Measurements from ENCODE around the gene NANOS3.
"Not testable (repeated sequence)": the region's sequence is repeated elsewhere in the genome, so short reads cannot be mapped to it uniquely, and the experiment has no call there.

Gene NANOS3

DNA sequence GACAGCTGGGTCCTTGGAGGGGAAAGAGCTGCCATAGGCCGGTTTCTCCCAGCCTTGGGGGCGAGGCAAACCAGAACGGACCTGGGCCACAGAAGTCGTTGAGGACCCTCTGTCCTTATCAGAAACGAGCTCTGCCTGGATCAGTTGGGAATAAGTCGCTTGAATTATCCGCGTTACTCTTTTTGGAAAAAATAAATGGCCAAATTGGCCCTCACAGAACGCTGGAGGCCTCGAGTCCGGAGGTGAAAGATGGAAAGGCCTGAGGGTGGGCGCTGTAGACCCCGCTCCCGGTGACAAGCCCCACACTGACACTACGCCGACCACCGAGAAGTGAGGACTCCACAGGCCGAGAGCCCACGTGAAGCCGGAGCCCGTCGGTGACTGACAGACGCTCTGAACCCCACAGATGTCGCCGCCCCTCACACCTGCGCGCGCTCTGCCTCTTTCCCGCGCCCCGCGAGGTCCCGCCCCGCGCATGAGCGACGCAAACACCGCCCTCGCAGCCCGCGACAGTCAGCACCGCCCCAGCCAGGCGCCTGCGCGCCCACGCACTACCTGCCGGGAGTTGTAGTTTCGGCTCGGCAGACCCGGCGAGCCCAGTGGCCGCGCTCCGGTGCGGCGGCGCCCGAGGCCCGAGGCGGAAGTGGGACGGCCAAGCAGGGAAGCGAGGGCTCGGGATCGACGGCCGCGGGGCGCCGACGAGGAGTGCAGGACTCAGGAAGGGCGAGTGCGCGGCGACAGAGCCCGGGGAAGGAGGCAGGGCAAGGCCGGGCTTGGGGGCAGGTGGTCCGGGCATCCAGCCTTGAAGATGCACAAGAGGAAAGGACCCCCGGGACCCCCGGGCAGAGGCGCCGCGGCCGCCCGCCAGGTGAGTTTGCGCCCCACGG, 28.9 kb downstream of the NANOS3 start, which contains the start of the genes BRME1 and CC2D1A:
Gene BRME1, minus strand, starts transcription at position 484 of the 887 bp plus-strand sequence. CDS start 1,225 bp downstream, outside the sequence.
Gene CC2D1A, plus strand, starts transcription at position 568 of the 887 bp plus-strand sequence. Its CDS starts 241 bp downstream, at position 809.
- peak; percentile 91 for DNase-seq
- in situ Hi-C loops (cut with MboI; ENCODE audit: low pct_unique_long_range_greater_than_20kb, low sequenced_read_pairs): no loop called here

DNA sequence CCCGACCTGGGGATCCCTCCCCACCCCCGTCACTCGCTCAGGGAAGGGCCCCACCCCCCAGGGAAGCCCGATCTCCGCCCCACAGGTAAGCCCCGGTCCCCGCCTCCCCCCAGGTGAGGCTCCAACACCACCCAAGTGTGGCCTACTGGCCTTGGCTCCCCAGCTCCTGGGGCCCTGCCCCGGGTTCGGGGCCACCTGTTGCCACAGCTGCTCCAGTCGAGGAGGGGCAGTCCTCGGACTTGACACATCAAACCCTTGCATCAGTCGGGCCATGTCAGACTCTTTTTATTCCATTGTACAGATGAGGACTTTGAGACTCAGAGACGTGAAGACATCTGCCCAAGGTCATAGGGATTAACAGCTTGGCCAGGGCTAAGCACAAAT, 29.6 kb downstream of the NANOS3 start:
- in situ Hi-C loops (cut with MboI; ENCODE audit: low pct_unique_long_range_greater_than_20kb, low sequenced_read_pairs): no loop called here

DNA sequence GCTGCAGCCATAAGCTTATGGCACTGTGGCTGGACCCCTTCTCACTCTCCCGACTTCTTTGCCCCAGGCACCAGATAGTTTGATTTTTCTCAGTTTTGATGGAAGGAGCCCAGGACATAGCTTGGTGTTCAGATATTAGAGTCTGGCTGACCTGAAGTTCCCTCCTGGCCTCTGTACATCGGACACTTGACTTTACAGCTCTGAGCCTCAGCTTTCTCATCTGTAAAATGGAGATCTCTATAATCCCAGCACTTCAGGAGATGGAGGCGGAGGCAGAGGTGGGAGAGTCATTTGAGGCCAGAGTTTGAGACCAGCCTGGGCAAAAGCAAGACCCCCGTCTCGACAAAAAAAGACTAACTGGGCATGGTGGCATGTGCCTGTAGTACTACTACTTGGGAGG, 30.0 kb downstream of the NANOS3 start:
- DNase-seq: no peak
- in situ Hi-C loops (cut with MboI; ENCODE audit: low pct_unique_long_range_greater_than_20kb, low sequenced_read_pairs): no loop called here

More for the DNA sequence above, 29.6 kb downstream of the NANOS3 start:
- DNase-seq: no peak

DNA sequence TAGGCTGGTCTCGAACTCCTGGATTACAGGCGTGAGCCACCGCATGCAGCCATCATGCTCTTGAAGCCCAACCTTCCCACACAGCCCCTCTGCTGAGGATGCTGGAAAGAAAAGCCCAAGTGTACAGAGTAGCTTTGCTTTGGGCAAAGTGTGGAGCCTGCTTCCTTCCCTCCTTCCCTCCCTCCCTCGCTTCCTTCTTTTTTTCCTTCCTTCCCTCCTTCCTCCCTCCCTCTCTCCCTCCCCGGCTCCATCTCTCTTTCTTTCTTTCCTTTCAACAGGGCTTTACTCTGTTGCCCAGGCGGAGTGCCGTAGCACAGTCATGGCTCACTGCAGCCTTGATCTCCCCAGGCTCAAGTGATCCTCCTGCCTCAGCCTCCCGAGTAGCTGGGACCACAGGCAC, 31.7 kb downstream of the NANOS3 start:
- DNase-seq: no peak
- in situ Hi-C loops (cut with MboI; ENCODE audit: low pct_unique_long_range_greater_than_20kb, low sequenced_read_pairs): no loop called here

DNA sequence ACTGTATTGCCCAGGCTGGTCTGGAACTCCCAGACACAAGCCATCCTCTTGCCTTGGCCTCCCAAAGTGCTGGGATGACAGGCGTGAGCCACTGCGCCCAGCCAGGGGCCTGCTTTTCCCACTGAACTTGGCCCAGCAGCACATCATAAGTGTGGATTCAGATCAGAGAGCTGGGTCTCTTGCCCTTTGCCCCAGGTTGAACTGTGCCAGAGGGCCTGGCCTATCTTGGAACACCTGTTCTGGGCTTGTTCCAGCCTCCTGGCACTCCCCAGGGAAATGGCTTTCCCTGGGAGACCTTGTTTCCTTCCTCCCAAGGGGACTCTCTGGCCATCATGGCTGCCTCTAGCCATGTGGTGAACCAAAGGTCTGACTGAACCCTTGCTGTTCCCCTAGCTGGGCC, 32.5 kb downstream of the NANOS3 start:
- no peak for DNase-seq
- in situ Hi-C loops (cut with MboI; ENCODE audit: low pct_unique_long_range_greater_than_20kb, low sequenced_read_pairs): no loop called here

DNA sequence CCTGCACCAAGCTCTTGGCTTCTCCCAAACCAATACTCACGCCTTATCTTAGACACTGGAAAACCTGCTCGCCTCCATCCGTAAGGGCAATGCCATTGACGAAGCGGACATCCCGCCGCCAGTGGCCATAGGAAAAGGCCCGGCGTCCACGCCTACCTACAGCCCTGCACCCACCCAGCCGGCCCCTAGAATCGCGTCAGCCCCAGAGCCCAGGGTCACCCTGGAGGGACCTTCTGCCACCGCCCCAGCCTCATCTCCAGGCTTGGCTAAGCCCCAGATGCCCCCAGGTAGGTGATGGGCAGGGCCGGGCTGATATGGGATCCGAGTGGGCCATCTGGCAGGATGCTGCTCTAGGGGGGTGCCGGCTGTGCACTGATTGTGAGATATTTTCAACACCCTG, 36.4 kb downstream of the NANOS3 start:
- in situ Hi-C loops (cut with MboI; ENCODE audit: low pct_unique_long_range_greater_than_20kb, low sequenced_read_pairs): no loop called here
- DNase-seq: no peak

DNA sequence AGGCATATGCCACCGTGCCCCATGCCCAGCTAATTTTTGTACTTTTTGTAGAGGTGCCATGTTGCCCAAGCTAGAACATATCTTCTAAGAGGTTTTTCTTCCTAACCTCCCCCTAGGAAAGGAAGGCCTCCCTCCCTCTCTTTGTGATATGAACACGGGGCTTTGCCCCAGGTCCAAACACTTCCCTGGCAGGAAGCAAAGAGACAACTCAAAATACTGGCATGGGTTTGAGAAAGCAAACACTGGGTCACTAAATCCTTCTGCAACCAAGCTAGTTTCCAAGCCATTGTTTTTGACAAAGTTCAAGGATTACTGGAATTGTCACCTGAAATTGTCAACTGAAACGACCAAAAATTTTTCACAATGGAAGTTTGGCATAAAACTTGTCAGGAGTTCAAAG, 37.8 kb downstream of the NANOS3 start:
- in situ Hi-C loops (cut with MboI; ENCODE audit: low pct_unique_long_range_greater_than_20kb, low sequenced_read_pairs): no loop called here
- no peak for DNase-seq

DNA sequence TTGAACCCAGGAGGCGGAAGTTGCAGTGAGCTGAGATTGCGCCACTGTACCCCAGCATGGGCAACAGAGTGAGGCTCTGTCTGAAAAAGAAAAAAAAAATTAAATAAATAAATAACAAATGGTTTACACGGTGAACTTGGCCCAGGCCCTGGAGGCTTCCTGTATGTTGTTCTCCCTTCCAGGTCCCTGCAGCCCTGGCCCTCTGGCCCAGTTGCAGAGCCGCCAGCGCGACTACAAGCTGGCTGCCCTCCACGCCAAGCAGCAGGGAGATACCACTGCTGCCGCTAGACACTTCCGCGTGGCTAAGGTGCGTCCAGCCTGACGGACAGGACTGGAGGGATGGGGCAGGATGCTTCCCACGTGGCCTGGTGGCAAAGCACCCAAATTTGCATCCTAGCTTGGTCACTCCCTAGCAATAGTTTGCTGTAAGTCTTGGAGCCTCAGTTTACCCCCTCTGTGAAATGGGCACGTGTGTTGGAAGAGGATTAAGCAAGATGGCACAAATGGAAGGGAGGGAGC, 41.0 kb downstream of the NANOS3 start:
- in situ Hi-C loops (cut with MboI; ENCODE audit: low pct_unique_long_range_greater_than_20kb, low sequenced_read_pairs): no loop called here
- no peak for DNase-seq

DNA sequence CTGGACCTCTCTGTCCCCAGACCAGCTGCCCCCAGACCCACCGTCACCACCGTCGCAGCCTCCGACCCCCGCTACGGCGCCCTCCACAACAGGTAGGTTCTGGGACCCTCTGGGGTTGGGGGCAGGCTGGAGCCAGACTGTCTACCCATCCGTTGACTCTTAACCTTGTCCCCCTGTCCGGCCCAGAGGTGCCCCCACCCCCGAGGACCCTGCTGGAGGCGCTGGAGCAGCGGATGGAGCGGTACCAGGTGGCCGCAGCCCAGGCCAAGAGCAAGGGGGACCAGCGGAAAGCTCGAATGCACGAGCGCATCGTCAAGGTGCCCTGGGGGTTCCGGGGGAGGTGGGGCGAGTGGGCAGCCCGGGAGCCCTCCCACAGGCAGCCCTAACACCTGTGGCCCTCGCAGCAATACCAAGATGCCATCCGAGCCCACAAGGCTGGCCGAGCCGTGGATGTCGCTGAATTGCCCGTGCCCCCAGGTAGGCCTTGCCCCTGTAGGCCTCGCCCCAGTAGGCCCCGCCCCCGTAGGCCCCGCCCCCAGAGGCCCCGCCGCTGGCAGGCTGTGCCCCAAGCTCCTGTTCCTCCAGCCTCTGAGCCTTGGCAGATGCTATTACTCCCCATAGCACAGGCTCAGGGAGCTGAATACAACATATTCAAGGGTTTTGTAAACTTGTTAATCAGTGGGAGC, 41.9 kb downstream of the NANOS3 start:
- in situ Hi-C loops (cut with MboI; ENCODE audit: low pct_unique_long_range_greater_than_20kb, low sequenced_read_pairs): no loop called here
- DNase-seq: no peak

DNA sequence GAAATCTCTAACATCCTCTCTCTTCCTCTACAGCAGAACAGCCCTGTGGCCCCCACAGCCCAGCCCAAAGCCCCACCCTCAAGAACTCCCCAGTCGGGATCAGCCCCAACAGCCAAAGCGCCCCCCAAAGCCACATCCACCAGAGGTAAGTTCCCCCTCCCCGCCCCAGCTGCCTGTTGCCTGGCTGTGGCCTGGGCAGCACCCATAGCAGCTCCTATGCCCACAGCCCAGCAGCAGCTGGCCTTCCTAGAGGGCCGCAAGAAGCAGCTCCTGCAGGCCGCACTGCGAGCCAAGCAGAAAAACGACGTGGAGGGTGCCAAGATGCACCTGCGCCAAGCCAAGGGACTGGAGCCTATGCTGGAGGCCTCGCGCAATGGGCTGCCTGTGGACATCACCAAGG, 43.6 kb downstream of the NANOS3 start:
- in situ Hi-C loops (cut with MboI; ENCODE audit: low pct_unique_long_range_greater_than_20kb, low sequenced_read_pairs): no loop called here
- DNase-seq: no peak

DNA sequence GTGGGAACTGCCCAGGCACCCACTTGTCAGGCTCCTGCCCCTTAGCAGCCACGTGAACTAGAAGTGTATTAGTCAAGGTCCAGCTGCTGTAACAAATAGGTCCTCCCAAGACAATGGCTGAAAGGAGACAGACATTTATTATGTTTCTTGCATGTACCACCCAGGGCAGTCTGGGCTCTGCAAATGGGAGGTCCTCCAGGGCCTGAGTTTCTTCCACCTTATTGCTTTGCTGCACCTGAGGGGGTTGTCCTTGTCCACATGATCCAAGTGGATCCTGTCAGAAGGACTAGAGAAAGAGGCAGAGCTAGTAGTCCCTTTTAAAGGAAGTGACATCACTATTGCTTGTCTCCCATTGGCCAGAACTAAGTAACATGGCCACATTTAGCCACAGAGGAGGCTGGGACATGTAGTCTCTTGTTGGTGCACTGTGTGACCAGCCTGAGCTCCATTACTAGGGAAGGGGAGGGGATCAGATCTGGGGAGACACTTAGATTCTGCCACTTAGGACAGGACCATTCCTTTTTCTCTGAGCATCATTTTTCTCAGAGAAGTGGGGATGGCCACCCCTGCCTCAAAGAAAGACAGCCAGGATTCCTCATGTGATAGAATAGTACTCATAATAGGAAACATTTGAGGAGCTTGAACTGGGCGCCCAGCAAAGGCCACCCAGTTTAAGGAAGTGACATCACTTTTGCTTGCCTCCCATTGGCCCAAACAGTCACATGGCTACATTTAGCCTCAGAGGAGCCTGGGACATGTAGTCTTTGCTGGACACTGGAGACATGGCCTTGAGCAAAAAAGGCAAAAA, 44.2 kb downstream of the NANOS3 start:
- peak; percentile 54 for DNase-seq
- in situ Hi-C loops (cut with MboI; ENCODE audit: low pct_unique_long_range_greater_than_20kb, low sequenced_read_pairs): no loop called here

DNA sequence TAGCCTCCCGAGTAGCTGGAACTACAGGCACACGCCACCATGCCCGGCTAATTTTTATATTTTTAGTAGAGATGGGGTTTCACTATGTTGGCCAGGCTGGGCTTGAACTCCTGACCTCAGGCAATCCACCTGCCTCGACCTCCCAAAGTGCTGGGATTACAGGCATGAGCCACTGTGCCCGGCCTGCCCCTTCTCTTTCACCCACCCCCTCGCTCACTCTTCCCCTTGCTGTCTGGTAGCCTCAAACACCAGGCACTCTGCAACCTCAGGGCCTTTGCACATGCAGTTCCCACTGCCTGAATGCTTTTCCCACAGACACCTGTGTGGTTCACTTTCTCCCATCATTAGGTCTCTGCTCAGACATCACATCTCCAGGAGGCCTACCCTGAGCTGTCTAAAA, 45.2 kb downstream of the NANOS3 start:
- DNase-seq; in situ Hi-C loops (cut with MboI; ENCODE audit: low pct_unique_long_range_greater_than_20kb, low sequenced_read_pairs): not testable (repeated sequence)

DNA sequence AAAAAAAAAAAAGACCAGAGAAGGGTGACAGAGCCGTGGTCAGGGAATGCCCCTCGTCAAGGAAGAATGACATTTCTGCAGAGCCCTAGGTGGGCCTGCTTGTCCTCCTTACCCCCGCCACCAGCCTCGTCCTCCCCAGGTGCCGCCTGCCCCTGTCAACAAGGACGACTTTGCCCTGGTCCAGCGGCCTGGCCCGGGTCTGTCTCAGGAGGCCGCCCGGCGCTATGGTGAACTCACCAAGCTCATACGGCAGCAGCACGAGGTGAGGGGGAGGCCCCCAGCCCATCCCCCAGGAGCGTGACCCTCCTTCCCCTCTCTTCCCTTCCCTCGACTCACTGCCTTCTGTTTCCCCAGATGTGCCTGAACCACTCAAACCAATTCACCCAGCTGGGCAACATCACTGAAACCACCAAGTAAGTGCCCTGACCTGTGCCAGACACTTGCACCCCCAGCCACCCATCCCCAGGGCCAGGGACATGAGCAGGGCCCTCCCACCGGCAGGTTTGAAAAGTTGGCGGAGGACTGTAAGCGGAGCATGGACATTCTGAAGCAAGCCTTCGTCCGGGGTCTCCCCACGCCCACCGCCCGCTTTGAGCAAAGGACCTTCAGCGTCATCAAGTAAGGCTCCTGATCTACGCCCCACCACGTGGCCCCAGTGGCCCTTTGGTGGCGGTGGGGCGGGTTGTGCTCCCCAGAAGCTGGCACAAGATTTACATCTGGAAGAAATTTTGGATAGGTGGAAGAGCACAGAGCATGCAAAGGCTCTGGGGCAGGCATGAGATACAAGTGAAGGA, 46.5 kb downstream of the NANOS3 start:
- in situ Hi-C loops (cut with MboI; ENCODE audit: low pct_unique_long_range_greater_than_20kb, low sequenced_read_pairs): no loop called here
- no peak for DNase-seq

DNA sequence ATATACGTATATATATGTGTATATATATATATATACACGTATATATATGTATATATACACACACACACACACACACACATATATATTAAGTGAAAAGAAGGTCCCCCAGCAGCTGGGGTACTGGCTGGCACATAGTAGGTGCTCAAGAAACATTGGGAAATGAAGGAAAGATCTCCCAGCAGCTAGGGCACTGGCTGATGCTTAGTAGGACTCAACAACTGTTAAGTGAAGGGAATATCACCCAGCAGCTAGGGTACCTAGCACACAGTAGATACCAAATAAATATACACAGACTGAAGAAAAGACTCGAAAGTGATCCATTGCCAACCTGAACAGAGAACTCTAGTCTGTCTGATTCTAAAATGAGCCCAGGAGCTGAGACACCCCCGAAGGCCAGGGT, 49.1 kb downstream of the NANOS3 start:
- no peak for DNase-seq
- in situ Hi-C loops (cut with MboI; ENCODE audit: low pct_unique_long_range_greater_than_20kb, low sequenced_read_pairs): no loop called here

DNA sequence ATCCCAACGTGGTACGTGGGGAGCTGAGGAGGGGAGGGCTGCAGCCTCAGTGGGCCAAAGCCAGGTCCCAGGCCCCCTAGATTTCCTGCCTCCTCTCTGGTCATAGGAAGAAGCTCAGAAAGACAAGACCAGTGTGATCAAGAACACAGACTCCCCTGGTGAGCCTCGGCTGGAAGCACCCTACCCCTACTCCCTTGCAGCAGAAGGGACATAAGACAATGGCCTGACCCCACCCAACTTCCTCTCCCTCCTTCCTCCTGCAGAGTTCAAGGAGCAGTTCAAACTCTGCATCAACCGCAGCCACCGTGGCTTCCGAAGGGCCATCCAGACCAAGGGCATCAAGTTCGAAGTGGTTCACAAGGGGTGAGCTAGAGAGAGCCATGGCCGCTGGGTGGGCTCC, 49.8 kb downstream of the NANOS3 start:
- DNase-seq: no peak
- in situ Hi-C loops (cut with MboI; ENCODE audit: low pct_unique_long_range_greater_than_20kb, low sequenced_read_pairs): no loop called here

DNA sequence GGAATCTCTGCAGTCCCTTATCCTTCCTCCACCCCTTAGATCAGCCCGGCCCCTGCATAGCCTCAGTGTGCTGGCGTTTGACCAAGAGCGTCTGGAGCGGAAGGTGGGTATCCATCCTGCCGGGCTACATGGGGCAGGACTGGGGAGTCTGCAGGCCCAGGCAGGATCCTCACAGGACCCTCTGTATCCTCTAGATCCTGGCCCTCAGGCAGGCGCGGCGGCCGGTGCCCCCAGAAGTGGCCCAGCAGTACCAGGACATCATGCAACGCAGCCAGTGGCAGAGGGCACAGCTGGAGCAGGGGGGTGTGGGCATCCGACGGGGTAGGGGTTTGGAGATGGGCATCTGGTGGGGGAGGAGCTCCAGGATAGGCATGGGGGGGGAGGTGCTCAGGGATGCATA, 52.4 kb downstream of the NANOS3 start:
- no peak for DNase-seq
- in situ Hi-C loops (cut with MboI; ENCODE audit: low pct_unique_long_range_greater_than_20kb, low sequenced_read_pairs): no loop called here

DNA sequence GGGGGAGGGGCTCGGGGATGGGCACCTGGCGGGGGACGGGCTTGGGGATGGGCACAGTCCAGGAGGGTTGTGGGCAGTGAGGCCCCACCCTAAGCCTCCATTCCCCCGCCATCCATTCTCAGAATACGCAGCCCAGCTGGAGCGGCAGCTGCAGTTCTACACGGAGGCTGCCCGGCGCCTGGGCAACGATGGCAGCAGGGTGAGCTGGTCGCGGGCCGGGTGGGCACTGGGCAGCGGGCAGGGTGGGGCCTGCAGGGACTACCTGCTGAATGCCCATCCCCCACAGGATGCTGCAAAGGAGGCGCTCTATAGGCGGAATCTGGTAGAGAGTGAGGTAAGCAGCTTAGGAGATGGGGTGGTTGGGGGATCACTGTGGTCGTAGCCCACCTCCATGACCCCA, 53.0 kb downstream of the NANOS3 start:
- DNase-seq: no peak
- in situ Hi-C loops (cut with MboI; ENCODE audit: low pct_unique_long_range_greater_than_20kb, low sequenced_read_pairs): no loop called here
